ENCODE results near the gene TEF.
"Not testable (repeated sequence)": the region's sequence is repeated elsewhere in the genome, so short reads cannot be mapped to it uniquely, and the experiment has no call there.

TEF gene

DNA sequence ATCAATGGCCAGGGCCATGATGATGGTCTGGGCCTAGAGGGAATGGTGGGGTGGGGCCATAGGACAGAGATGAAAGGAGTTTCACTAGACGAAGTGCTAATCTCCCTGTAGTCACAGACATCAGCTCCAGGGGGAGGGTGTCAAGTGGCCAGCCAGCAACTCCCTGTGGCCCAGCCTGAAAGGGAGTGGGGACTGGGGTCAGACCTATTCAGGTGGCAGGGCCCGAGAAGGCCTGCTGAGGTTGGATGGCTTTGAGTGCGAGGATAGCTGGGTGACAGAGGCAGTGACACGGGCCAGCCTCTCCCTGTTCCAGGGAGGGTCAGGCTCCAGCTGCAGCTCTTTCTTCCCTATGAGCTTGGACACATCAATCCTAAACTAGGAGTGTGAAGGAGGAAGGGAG lies 53.8 kb downstream of the TEF start:
- no peak overlapping the region for H3K4me3 ChIP-seq (ENCODE audit: low read depth, low read length)
- no peak for DNase-seq (ENCODE audit: low read depth)
- TF ChIP-seq, protein P1, sequence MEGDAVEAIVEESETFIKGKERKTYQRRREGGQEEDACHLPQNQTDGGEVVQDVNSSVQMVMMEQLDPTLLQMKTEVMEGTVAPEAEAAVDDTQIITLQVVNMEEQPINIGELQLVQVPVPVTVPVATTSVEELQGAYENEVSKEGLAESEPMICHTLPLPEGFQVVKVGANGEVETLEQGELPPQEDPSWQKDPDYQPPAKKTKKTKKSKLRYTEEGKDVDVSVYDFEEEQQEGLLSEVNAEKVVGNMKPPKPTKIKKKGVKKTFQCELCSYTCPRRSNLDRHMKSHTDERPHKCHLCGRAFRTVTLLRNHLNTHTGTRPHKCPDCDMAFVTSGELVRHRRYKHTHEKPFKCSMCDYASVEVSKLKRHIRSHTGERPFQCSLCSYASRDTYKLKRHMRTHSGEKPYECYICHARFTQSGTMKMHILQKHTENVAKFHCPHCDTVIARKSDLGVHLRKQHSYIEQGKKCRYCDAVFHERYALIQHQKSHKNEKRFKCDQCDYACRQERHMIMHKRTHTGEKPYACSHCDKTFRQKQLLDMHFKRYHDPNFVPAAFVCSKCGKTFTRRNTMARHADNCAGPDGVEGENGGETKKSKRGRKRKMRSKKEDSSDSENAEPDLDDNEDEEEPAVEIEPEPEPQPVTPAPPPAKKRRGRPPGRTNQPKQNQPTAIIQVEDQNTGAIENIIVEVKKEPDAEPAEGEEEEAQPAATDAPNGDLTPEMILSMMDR (IDR thresholded peaks at IDR 0.05; ENCODE audit: low read depth, low read length, missing control alignments), result no peak

DNA sequence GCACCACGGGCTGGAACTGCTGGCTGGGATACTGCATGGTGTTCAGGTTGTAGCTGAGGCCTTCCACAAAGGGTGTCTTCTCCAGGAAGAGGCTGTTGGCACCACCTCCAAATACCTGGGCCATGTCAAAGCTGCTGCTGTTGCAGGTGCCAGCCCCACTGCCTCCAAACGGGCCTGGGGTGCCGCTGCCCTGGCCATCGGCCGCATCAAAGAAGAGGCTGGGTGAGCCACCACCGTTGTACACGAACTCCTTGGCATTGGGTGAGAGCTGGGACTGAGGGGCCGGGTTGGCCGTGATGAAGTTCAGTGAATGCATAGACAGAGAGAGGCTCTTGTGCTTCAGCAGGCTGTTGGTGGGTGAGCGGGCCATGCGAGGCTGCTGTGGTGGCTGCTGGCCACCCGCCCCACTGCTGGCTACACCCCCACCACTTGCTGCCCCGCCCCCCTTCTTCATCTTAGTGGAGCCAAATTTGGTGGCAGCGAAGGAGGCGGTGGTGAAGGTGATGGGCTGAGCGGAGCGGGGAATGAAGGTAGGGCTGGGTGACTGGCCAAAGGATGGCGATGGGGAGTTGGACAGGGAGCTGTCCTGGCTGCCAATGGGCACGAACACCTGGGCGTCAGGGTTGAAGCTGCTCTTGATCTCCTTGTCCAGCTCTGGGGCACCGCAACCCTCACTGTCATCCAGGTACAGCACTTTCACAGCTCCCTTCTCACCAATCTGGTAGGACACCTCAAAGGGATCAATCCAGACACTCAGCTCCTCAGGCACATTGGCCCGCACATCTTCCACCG lies 54.8 kb downstream of the TEF start:
- no peak for DNase-seq (ENCODE audit: low read depth)
- H3K4me3 ChIP-seq (ENCODE audit: low read depth, low read length), result no peak overlapping the region
- TF ChIP-seq, protein P1 (IDR thresholded peaks at IDR 0.05; ENCODE audit: low read depth, low read length, missing control alignments), result no peak

DNA sequence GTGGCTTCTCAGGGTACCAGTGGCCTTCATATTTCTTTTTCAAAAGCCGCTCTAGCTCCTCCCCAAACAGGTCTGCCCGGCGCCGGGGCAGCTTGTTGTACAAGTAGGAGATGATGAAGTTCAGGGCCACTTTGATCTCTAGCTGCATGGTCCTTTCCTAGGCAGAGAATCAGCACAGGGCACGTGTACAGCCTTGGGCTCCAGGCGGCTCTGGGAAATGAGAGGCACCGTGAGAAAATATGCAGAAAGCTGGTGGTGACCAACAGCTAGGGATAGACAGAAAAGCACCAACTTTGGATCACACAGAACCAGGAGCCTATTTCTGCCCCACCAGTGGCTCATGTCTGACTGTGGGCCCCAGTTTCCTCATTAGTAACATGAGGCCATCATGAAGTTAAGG lies 55.5 kb downstream of the TEF start:
- TF ChIP-seq, protein P1 (IDR thresholded peaks at IDR 0.05; ENCODE audit: low read depth, low read length, missing control alignments), result no peak
- no peak for DNase-seq (ENCODE audit: low read depth)
- H3K4me3 ChIP-seq (ENCODE audit: low read depth, low read length), result no peak overlapping the region

DNA sequence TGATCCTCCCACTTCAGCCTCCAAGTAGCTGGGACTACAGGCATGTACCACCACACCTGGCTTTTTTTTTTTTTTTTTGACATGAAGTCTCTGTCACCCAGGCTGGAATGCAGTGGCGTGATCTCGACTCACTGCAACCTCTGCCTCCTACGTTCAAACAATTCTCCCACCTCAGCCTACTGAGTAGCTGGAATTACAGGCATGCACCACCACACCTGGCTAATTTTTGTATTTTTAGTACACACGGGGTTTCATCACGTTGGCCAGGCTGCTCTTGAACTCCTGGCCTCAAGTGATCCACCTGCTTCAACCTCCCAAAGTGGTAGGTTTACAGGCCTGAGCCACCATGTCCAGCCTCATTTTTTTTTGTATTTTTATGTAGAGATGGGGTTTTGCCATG lies 58.8 kb downstream of the TEF start:
- H3K4me3 ChIP-seq (ENCODE audit: low read depth, low read length); DNase-seq (ENCODE audit: low read depth): not testable (repeated sequence)

DNA sequence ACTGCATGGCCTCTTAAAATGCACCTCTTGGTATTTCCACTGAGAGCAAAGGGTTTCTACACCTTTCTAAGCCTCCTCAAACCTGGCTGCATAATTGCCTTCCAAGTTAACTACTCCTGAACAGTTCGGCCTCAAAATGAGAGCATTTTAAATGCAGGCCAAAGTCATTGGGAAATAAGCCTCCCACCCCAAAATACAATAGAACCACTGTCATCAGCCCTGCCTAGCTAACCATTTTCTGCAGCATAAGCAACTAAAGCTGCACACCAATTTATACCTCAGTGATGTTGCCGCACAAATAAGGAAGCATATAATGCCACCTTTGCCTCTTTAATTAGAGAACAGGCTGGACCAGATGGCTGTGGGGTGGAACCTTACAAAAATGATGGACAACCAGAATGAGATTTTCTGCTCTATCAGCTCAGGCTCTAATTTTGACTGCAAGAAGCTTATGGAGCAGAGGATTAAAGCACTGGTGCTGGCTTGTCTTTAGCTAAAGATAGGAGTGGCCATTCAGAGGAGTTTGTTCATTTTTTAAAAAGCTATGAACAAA lies 60.6 kb downstream of the TEF start:
- no peak overlapping the region for H3K4me3 ChIP-seq (ENCODE audit: low read depth, low read length)
- TF ChIP-seq, protein P1 (IDR thresholded peaks at IDR 0.05; ENCODE audit: low read depth, low read length, missing control alignments), result no peak

DNA sequence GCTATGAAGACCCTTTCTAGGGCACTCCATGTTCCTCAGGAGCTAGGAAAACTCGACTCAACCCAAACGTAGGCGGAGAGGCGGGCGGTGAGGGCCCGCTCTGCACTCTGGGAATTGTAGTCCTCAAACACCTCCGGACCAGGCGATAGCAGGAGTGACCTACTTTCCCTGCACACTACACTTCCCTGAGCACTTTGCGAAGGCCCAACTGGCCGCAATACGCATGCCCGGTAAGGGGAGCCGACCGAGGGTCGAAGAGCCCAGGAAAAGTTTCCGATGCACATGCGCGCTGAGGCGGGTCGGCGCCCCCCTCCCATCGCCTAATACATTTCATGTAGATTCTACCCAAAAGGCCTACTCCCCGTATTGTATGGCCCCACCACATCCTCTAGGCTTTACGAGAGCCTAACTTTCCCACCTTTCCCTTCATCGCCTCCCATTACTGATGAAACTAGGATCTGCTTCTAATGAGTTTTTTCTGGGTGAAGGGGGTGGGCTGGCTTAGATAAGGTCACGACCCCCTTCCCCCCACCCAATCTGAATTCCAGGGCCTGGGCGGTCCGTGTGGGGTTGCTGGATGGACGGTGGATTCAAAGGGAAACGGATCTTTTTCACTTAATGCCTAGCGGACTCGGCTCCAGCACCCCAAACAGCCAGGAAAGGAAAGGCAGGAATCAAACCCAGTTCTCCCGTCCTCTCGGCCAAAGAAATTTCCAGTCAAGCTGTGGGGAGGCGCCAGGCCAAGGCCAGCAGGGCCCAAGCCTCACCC lies 62.8 kb downstream of the TEF start:
- DNase-seq (ENCODE audit: low read depth), result peak; percentile 91
- TF ChIP-seq, protein P1 (IDR thresholded peaks at IDR 0.05; ENCODE audit: low read depth, low read length, missing control alignments), result no peak
- H3K4me3 ChIP-seq (ENCODE audit: low read depth, low read length), result peak overlapping the region; percentile 59

More for the DNA sequence above, 60.6 kb downstream of the TEF start:
- no peak for DNase-seq (ENCODE audit: low read depth)
